ENCODE data around the gene C19orf25. TPM values are rescaled to one million over a fixed set of nuclear protein-coding genes. Genes with fewer than 3 reads are reported as not detected.

The C19orf25 gene
- total and polyA plus RNA-seq, 9 of the 15 experiments (the other 6 are each of a cell fraction or from before 2014, with no cell fraction given), result 0.79 to 96.0 (median 36.1) TPM

GRCh38 chr19:1445185-1445931 lies 33.7 kb downstream of the C19orf25 start (continued):
- TF ChIP-seq ZNF436 (CRISPR knock-in tag; IDR thresholded peaks at IDR 0.05) (no peak), ZBTB40 (IDR thresholded peaks at IDR 0.05) (no peak), ZBTB40 (CRISPR knock-in tag; IDR thresholded peaks at IDR 0.05) (no peak), RB1 (IDR thresholded peaks at IDR 0.05; ENCODE audit: low read depth) (peak; percentile 88), E2F4 (CRISPR knock-in tag; IDR thresholded peaks at IDR 0.05; ENCODE audit: low read depth) (no peak), ZNF354B (CRISPR knock-in tag; IDR thresholded peaks at IDR 0.05) (no peak), ZBTB7A (IDR thresholded peaks at IDR 0.05; ENCODE audit: borderline replicate concordance, control insufficient read depth, low read depth, low read length) (peak; percentile 72), POLR3G (IDR thresholded peaks at IDR 0.05; ENCODE audit: extremely low read depth, insufficient read length, insufficient replicate concordance) (no peak), ZNF316 (IDR thresholded peaks at IDR 0.05) (no peak), SREBF2 (CRISPR knock-in tag; IDR thresholded peaks at IDR 0.05) (no peak), ZNF23 (CRISPR knock-in tag; IDR thresholded peaks at IDR 0.05) (no peak), NR2F6 (CRISPR knock-in tag; IDR thresholded peaks at IDR 0.05) (no peak), TFE3 (CRISPR knock-in tag; IDR thresholded peaks at IDR 0.05) (no peak), YBX1 (IDR thresholded peaks at IDR 0.05) (no peak), ZBTB9 (CRISPR knock-in tag; IDR thresholded peaks at IDR 0.05) (no peak)

Data from K562 (cell line).